HG02588 (cell line): ENCODE data around the gene AKAP8.
"Not testable (repeated sequence)": the region's sequence is repeated elsewhere in the genome, so short reads cannot be mapped to it uniquely, and the experiment has no call there.

Experiments
- ATAC-seq: cut with Tn5 transposase; IDR thresholded peaks from one replicate; pipeline ENCODE4 v1.9.1; 2021; ENCODE audit warnings: mild to moderate bottlenecking, moderate library complexity; ENCODE audit not compliant: unreplicated experiment

AKAP8 gene

DNA sequence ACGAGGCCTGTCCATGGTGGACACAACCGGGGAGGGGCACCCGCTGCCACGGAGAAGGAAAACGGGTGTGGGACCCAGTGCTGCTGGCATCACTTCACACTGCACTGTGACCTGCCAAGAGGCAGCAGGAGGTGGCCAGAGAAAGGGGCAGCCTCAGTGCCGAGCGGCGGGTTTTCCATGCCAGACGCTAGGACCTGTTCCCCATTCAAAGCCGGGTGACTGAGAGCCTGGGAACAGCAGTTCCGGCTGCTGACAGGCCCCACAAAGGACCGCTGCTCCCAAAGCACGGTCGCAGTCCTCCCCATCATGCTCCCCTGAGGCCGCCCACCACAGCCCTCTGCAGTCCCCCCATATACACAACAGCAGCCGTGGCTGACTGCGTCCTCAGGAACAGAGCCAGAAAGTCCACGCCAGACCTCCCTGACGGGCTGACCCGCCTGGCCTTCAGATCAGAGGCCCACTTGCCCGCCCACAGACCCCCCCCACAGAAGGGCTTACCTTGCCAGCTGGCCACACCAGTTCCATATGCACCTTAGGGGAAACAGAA lies 5.4 kb downstream of the AKAP8 start:
- no peak for ATAC-seq

- no peak for ATAC-seq
Observed at GRCh38 chr19:15373644-15374043, 5.9 kb downstream of the AKAP8 start.

GRCh38 chr19:15372891-15373301 lies 6.7 kb downstream of the AKAP8 start:
- no peak for ATAC-seq

DNA sequence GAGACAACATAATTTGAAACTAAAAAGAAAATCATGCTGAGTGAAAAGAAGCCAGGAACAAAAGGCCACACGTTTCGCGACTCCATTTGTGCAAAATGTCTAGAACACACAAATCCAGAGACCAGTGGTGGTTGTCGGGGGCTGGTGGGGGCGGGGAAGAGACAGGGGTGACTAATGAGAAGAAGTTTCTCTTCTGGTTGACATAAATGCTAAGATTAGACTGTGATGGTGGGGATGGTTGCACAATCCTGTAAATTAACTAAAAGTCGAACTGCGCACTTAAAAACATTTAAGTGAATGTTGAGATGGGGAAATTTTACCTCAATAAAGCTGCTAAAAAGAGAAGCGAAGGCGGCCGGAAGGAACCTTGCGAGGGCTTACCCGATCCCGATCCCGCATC lies 7.1 kb downstream of the AKAP8 start:
- no peak for ATAC-seq

GRCh38 chr19:15371786-15372380 lies 7.7 kb downstream of the AKAP8 start:
- ATAC-seq, result no peak

GRCh38 chr19:15371119-15371518 lies 8.5 kb downstream of the AKAP8 start:
- no peak for ATAC-seq

DNA sequence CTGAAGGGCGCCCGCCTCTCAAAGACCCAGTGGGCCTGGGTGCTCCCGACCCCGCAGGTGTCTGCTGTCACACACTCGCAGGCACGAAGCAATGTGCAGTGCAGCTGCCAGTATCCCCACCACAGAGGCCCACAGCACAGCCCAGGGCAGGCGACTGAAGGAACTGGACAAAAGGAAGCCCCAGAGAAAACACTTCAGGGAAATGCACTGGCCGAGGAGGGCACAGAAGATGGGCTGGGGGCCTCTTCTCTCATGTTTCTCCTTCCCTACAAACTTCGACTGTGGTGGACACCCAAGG lies 10.0 kb downstream of the AKAP8 start:
- no peak for ATAC-seq

GRCh38 chr19:15368798-15369593 lies 10.6 kb downstream of the AKAP8 start:
- ATAC-seq, result no peak

DNA sequence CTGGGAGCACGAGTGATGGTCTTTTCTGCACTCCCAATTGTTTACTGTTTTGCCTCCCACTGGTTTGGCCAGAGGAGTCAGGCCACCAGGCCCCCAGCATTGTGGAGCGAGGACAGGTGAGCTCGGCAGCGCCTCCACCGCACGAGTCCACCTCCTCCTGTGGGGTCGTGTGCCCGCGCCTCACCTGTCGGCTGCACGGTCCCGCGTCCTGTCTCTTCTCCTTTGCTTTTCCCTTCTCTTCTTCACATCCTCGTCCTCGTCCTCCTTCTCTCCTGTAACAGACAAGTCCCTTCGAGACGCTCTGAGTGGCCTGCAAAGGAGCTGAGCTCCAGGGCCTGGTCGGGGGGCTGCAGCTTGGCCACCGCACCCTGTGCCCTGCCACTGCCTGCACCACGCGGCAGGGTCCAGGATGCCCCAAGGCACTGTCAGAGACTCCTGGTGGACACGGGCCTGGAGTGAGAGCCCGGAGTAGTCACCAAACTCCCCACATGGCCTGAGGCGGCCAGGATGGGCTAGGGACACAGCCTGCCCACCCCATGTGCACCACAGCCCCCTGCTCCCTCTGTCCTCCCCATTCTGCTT lies 11.4 kb downstream of the AKAP8 start:
- no peak for ATAC-seq

DNA sequence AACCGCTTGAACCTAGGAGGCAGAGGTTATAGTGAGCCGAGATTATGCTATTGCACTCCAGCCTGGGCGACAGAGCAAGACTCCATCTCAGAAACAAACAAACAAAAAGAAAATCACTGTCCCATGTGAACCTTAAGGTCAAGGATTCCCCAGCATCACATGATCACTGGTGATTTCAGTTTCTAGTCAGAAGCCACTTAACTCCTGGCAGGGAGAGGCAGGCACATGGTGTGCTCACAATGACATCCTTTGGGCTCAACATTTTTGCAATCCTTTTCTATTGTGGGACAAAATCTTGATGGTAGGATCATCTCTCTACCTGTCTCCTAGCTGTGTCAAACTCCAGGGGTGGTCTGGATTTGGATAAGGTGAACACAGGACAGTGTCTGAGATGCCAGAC lies 12.1 kb downstream of the AKAP8 start:
- ATAC-seq, result no peak

DNA sequence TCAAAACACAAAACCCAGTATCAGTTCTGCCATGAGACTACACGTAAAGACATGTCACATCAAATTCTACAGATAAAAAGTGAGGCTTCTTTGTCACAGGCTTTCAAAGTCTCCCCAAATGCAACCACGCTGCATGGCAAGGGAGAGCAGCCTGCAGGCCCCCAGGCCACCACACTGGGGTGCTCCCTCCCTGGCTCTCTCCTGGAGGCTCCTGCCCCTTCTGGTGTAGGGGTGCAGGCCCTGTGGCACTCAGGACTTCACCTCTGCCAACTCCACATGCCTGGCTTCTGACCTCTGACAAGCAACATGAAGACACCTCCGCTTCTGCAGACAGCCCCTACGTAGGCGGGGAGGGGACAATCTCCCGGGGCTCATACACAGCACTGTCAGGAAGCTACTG lies 14.3 kb downstream of the AKAP8 start:
- ATAC-seq, result no peak

DNA sequence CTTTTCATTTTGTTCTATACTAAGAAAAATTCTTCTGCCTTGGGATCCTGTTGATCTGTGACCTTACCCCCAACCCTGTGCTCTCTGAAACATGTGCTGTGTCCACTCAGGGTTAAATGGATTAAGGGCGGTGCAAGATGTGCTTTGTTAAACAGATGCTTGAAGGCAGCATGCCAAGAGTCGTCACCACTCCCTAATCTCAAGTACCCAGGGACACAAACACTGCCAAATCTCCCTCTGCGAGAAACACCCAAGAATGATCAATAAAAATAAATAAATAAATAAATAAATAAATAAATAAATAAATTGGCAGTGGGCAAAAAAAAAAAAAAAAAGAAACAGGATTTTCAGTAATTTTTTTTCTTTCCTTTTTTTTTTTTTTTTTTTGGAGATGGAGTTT lies 15.8 kb downstream of the AKAP8 start:
- not testable (repeated sequence) for ATAC-seq

- ATAC-seq, result not testable (repeated sequence)
Observed at GRCh38 chr19:15363048-15363447, 16.5 kb downstream of the AKAP8 start.

DNA sequence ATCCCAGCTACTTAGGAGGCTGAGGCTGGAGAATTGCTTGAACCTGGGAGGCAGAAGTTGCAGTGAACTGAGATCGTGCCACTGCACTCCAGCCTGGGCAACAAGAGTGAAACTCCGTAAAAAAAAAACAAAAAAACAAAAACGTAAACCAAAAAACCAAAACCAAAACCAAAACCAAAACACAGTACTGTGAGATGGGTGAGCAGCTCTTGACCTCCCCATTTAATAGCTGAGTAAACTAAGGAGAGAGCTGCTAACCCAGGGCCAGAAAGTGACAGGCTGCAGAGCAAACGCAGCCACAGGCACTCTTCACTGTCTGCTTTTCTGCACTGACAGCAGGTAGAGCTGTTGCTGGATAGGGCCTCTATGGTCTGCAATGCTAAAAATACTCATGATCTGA lies 19.6 kb downstream of the AKAP8 start:
- not testable (repeated sequence) for ATAC-seq

DNA sequence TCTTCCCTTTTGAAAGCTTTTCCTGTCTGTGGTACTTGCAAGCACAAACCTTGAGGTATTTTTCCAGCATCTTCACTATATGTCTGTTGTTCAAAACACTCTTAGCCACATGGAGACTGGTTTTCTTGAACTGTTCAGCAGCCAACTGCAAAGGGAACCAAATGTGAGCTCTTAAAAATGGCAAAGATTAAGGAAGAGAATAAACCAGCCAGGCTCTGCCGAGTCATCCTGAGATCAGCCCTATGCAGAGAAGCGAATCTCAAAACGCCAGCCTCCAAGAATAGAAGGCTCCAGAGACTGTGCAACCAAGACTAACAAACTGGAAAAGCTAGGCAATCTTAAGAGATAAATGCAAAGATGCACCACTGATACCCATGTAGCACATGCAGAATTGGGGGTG lies 20.7 kb downstream of the AKAP8 start:
- ATAC-seq, result no peak

- ATAC-seq, result no peak
Observed at GRCh38 chr19:15357906-15358305, 21.7 kb downstream of the AKAP8 start.

DNA sequence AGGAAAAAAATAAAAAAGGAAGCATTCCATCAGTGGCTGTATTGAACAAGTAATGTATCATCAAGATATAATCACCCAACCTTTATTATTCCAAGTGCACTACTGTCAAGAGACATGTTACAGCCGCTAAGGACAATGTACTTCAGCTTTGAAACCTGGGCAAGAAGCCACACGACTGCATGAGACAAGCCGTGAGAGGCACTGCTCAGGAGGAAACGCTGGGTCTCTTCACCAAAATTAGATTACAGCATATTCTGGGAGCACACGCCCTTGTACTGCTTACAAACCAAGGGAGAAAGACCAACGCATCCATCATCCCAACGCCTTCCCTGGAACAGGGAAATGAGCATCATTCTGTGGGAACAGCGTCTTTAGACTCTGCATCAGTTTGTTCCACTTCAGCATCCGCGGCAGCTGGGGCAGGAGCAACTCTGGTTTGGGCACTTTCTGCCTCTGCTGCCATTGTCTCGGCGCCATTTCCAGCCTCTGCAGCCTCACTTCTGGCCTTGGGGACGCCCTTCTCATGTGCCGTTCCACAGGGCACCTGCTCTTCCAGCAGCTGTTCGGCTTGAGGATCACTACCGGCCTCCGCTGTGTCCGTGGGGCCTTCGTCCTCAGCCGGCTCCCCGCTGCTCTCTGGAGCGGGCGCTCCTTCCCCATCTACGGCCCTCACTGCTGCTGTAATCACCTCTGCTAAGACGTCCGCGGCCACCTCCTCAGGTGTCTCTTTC lies 24.9 kb downstream of the AKAP8 start:
- no peak for ATAC-seq

DNA sequence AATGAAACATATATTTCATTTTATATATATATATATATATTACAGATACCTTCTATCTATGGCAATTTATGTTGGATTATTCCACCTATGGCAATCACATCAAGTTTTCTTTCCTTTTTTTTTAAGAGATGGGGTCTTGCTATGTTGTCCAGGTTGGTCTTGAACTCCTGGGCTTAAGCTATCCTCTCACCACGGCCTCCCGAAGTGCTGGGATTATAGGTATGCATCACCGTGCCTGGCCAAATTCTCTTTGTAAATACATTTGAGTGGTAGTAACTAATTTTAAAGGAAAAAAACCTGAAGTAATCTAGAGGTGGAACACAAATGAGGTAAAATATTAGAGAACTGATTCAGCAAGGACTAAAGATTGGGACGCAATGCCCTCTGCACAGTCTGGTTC lies 25.7 kb downstream of the AKAP8 start:
- ATAC-seq, result no peak

DNA sequence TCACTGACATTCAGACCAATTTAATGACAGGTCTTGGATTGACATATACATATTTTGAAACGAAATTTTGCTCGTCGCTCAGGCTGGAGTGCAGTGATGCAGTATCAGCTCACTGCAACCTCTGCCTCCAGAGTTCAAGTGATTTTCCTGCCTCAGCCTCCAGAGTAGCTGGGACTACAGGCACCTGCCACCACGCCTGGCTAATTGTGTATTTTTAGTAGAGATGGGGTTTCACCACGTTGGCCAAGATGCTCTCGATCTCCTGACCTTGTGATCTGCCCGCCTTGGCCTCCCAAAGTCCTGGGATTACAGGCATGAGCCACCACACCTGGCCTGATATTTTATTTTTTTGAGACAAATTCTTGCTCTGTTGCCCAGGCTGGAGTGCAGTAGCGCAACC lies 27.1 kb downstream of the AKAP8 start:
- ATAC-seq, result not testable (repeated sequence)

- not testable (repeated sequence) for ATAC-seq
Observed at GRCh38 chr19:15341328-15341727, 38.3 kb downstream of the AKAP8 start.

- no peak for ATAC-seq
Observed at GRCh38 chr19:15340086-15340485, 39.5 kb downstream of the AKAP8 start.

GRCh38 chr19:15337202-15337601 lies 42.4 kb downstream of the AKAP8 start:
- ATAC-seq, result no peak
